Measurements from ENCODE around the gene MRGPRE. TPM values are rescaled to one million over a fixed set of nuclear protein-coding genes. Genes with fewer than 3 reads are reported as not detected.

The MRGPRE gene
- total and polyA plus RNA-seq, 5 donors, result 0.11 to 0.43 (median 0.33) TPM; not detected in 1

DNA sequence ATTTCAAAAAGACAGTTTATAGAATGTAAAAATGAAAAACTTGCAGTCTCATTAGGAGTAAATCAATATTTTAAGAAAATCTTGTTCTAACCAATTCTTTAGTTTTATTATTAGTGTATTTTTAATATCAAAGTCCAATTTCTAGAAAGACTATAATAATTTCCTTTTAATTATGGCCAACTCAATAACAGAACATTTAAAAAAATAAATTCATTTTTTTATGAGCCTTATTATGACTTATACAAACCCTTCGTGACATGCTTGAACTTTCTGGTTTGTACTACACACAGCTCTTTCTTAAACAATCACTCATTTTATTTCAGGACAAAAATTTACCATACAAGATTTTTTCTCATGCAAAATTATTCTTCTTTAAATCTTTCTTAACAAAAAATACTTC lies 11.7 kb upstream of the MRGPRE start:
- no peaks in the 10 kb centered on the region for H3K27me3 ChIP-seq (ENCODE audit: control insufficient read depth, insufficient read depth)
- intact Hi-C loops (cut with DNase I), result no loop called here
- no peaks in the 10 kb centered on the region for H3K9me3 ChIP-seq (ENCODE audit: control insufficient read depth, low read length)
- DNase-seq (no peak), ATAC-seq (no peak)
- no peaks in the 10 kb centered on the region for H3K4me1 ChIP-seq (ENCODE audit: control insufficient read depth, insufficient read depth, low read length)
- 85% methylated on average over 1 of the region's 1 CpG for WGBS
- H3K27ac ChIP-seq (ENCODE audit: low read length), result no peak overlapping the region
- H3K4me3 ChIP-seq (ENCODE audit: low read length), result no peak overlapping the region

- intact Hi-C loops (cut with DNase I), result loop anchor here in 1 of 4 donors (10.0 kb wide), 1 partner anchor 62 kb away; no protein-coding TSS in a partner anchor
- DNase-seq (no peak), ATAC-seq (no peak)
- H3K4me3 ChIP-seq (ENCODE audit: low read length), result no peak overlapping the region
- WGBS, result 87% methylated on average over 2 of the region's 2 CpGs
- no peaks in the 10 kb centered on the region for H3K4me1 ChIP-seq (ENCODE audit: control insufficient read depth, insufficient read depth, low read length)
- no peaks in the 10 kb centered on the region for H3K27me3 ChIP-seq (ENCODE audit: control insufficient read depth, insufficient read depth)
- no peak overlapping the region for H3K27ac ChIP-seq (ENCODE audit: low read length)
- no peaks in the 10 kb centered on the region for H3K9me3 ChIP-seq (ENCODE audit: control insufficient read depth, low read length)
These were observed 4.9 kb upstream of the MRGPRE start for GRCh38 chr11:3237119-3237518.

GRCh38 chr11:3234846-3235245 lies 2.6 kb upstream of the MRGPRE start:
- no peaks in the 10 kb centered on the region for H3K4me1 ChIP-seq (ENCODE audit: control insufficient read depth, insufficient read depth, low read length)
- no peak for ATAC-seq
- WGBS, result 79% methylated on average over 7 of the region's 7 CpGs
- no peak for DNase-seq
- no peaks in the 10 kb centered on the region for H3K9me3 ChIP-seq (ENCODE audit: control insufficient read depth, low read length)
- no peak overlapping the region for H3K4me3 ChIP-seq (ENCODE audit: low read length)
- H3K27ac ChIP-seq (ENCODE audit: low read length), result no peak overlapping the region
- intact Hi-C loops (cut with DNase I), result loop anchor here in 1 of 4 donors (10.0 kb wide), 1 partner anchor 60 kb away; no protein-coding TSS in a partner anchor
- H3K27me3 ChIP-seq (ENCODE audit: control insufficient read depth, insufficient read depth), result no peaks in the 10 kb centered on the region

GRCh38 chr11:3232956-3233355 lies 739 bp upstream of the MRGPRE start:
- Histone ChIP-seq H3K27me3 (ENCODE audit: control insufficient read depth, insufficient read depth) (no peaks in the 10 kb centered on the region), H3K9me3 (ENCODE audit: control insufficient read depth, low read length) (no peaks in the 10 kb centered on the region), H3K4me3 (ENCODE audit: low read length) (no peak overlapping the region), H3K4me1 (ENCODE audit: control insufficient read depth, insufficient read depth, low read length) (no peaks in the 10 kb centered on the region), H3K27ac (ENCODE audit: low read length) (no peak overlapping the region)
- intact Hi-C loops (cut with DNase I), result loop anchor here in 1 of 4 donors (10.0 kb wide), 1 partner anchor 58 kb away; no protein-coding TSS in a partner anchor
- 87% methylated on average over 21 of the region's 21 CpGs for WGBS
- ATAC-seq, result no peak
- peak in 1 of 3 donors; percentile 53 for DNase-seq

- intact Hi-C loops (cut with DNase I), result loop anchor here in 1 of 4 donors (10.0 kb wide), 1 partner anchor 57 kb away; no protein-coding TSS in a partner anchor
- Histone ChIP-seq H3K4me3 (ENCODE audit: low read length) (no peak overlapping the region), H3K9me3 (ENCODE audit: control insufficient read depth, low read length) (no peaks in the 10 kb centered on the region), H3K4me1 (ENCODE audit: control insufficient read depth, insufficient read depth, low read length) (no peaks in the 10 kb centered on the region), H3K27ac (ENCODE audit: low read length) (no peak overlapping the region), H3K27me3 (ENCODE audit: control insufficient read depth, insufficient read depth) (no peaks in the 10 kb centered on the region)
- ATAC-seq (peak in 1 of 2 donors; percentile 14), DNase-seq (no peak)
- WGBS, result 72% methylated on average over 6 of the region's 6 CpGs
These were observed 717 bp downstream of the MRGPRE start for GRCh38 chr11:3231550-3231850.

GRCh38 chr11:3230636-3231549 lies 1.3 kb downstream of the MRGPRE start:
- Histone ChIP-seq H3K9me3 (ENCODE audit: control insufficient read depth, low read length) (no peaks in the 10 kb centered on the region), H3K27me3 (ENCODE audit: control insufficient read depth, insufficient read depth) (no peaks in the 10 kb centered on the region), H3K27ac (ENCODE audit: low read length) (no peak overlapping the region), H3K4me3 (ENCODE audit: low read length) (no peak overlapping the region), H3K4me1 (ENCODE audit: control insufficient read depth, insufficient read depth, low read length) (no peaks in the 10 kb centered on the region)
- no peak for ATAC-seq
- DNase-seq, result peak in 1 of 3 donors; percentile 50
- intact Hi-C loops (cut with DNase I), result loop anchor here in 1 of 4 donors (10.0 kb wide), 1 partner anchor 56 kb away; no protein-coding TSS in a partner anchor
- 79% methylated on average over 12 of the region's 12 CpGs for WGBS

GRCh38 chr11:3229673-3230630 lies 2.3 kb downstream of the MRGPRE start:
- Histone ChIP-seq H3K27me3 (ENCODE audit: control insufficient read depth, insufficient read depth) (no peaks in the 10 kb centered on the region), H3K4me1 (ENCODE audit: control insufficient read depth, insufficient read depth, low read length) (no peaks in the 10 kb centered on the region), H3K4me3 (ENCODE audit: low read length) (no peak overlapping the region), H3K9me3 (ENCODE audit: control insufficient read depth, low read length) (no peaks in the 10 kb centered on the region), H3K27ac (ENCODE audit: low read length) (no peak overlapping the region)
- DNase-seq, result no peak
- intact Hi-C loops (cut with DNase I), result loop anchor here in 1 of 4 donors (10.0 kb wide), 1 partner anchor 55 kb away; no protein-coding TSS in a partner anchor
- WGBS, result 81% methylated on average over 21 of the region's 21 CpGs
- no peak for ATAC-seq

- H3K4me3 ChIP-seq (ENCODE audit: low read length), result no peak overlapping the region
- H3K27ac ChIP-seq (ENCODE audit: low read length), result no peak overlapping the region
- WGBS, result 87% methylated on average over 23 of the region's 23 CpGs
- H3K27me3 ChIP-seq (ENCODE audit: control insufficient read depth, insufficient read depth), result no peaks in the 10 kb centered on the region
- intact Hi-C loops (cut with DNase I), result no loop called here
- DNase-seq, result no peak
- no peaks in the 10 kb centered on the region for H3K9me3 ChIP-seq (ENCODE audit: control insufficient read depth, low read length)
- H3K4me1 ChIP-seq (ENCODE audit: control insufficient read depth, insufficient read depth, low read length), result no peaks in the 10 kb centered on the region
- ATAC-seq, result no peak
These were observed 3.8 kb downstream of the MRGPRE start for GRCh38 chr11:3228445-3228829.

DNA sequence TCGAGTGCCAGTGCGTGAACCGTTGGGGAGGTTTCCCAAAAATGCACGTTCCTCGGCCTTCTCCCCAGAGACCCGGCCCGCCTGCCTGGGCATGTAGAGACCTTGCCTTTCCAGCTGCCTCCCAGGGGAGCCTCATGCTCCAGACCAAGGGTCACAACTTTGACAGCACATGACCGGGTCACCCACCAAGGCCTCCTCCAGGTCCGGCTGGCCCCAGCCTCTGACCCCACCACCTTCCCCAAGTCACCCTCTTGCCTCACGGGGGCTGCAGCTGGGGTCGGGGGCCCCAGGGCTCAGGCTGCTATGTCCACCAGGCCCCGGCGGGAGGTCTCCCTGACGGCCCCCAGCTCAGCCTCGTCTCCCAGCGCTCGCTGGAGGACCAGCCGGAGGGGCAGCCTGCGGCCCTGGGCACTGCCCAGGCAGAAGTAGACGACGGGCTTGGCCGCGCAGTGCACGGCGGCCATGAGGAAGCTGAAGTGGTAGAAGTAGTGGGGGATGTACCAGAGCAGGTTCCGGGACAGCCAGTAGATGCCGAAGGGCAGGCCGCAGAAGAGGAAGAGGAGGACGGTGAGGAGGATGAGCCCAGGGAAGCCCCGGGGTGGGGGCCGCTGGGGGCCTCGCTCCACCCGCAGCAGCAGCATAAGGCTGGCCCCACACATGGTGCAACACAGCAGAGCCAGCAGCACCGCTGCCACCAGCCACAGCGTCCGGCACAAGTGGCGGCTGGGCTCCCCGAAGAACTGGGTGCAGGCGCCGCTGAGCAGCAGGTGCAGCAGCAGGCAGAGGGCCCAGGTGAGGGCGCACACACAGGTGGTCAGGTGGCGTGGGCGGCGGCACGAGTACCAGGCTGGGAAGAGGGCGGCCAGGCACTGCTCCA lies 4.4 kb downstream of the MRGPRE start:
- Histone ChIP-seq H3K9me3 (ENCODE audit: control insufficient read depth, low read length) (no peaks in the 10 kb centered on the region), H3K27ac (ENCODE audit: low read length) (no peak overlapping the region), H3K4me3 (ENCODE audit: low read length) (no peak overlapping the region), H3K27me3 (ENCODE audit: control insufficient read depth, insufficient read depth) (no peaks in the 10 kb centered on the region), H3K4me1 (ENCODE audit: control insufficient read depth, insufficient read depth, low read length) (no peaks in the 10 kb centered on the region)
- WGBS, result 84% methylated on average over 46 of the region's 46 CpGs
- intact Hi-C loops (cut with DNase I), result no loop called here
- ATAC-seq, result no peak
- DNase-seq, result peak in 2 of 3 donors; percentile 44 to 61

DNA sequence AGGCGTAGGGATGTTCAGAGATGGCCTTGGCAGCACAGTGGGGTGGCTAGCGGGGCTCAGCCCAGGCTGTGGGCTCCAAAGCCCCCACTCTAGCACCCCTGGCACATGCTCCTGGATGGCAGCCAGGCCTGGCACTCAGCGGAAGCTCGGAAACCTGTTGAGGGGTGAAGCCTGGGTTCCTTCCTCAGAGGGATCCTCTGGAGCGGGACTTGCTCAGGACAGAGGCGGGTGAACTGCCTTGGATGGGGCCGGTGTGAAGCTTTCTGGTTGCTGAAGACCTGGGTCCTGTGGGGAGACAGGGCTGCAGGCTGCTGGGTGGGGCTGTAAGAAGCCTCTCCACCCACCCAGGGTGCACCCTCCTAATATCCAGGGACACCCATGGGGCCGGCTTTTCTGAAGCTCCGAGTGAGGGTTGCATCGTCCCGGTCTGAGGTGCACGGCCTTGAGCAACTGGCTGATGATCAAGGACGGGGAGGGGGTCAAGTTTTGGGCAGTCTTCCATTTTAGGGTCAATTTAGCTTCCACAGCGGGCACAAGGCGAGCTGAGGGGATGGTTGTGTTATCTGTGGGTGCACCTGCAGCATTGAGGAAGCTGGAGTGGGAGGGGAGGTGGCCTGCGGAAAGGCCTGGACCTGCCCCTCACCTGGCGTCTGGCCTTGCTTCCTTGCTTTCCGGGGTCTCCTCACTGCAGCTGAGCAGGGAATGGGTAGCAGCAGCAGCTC lies 5.2 kb downstream of the MRGPRE start:
- Histone ChIP-seq H3K27me3 (ENCODE audit: control insufficient read depth, insufficient read depth) (no peaks in the 10 kb centered on the region), H3K9me3 (ENCODE audit: control insufficient read depth, low read length) (no peaks in the 10 kb centered on the region), H3K4me1 (ENCODE audit: control insufficient read depth, insufficient read depth, low read length) (no peaks in the 10 kb centered on the region), H3K4me3 (ENCODE audit: low read length) (no peak overlapping the region), H3K27ac (ENCODE audit: low read length) (no peak overlapping the region)
- peak in 2 of 3 donors; percentile 10 to 54 for DNase-seq
- intact Hi-C loops (cut with DNase I), result no loop called here
- whole genome bisulfite sequencing, result 89% methylated on average over 18 of the region's 18 CpGs
- ATAC-seq, result no peak

All from right cardiac atrium (tissue), 5 donors.